NOMO-1 treated with DMSO at 0.1 percent for 48 hours (cell line): ENCODE results near the gene DGCR8.

Source experiments
- DNase-seq: peaks from one replicate; lab custom pipeline; 2025; ENCODE audit not compliant: unreplicated experiment; lab: John Stamatoyannopoulos, UW

The DGCR8 gene

DNA sequence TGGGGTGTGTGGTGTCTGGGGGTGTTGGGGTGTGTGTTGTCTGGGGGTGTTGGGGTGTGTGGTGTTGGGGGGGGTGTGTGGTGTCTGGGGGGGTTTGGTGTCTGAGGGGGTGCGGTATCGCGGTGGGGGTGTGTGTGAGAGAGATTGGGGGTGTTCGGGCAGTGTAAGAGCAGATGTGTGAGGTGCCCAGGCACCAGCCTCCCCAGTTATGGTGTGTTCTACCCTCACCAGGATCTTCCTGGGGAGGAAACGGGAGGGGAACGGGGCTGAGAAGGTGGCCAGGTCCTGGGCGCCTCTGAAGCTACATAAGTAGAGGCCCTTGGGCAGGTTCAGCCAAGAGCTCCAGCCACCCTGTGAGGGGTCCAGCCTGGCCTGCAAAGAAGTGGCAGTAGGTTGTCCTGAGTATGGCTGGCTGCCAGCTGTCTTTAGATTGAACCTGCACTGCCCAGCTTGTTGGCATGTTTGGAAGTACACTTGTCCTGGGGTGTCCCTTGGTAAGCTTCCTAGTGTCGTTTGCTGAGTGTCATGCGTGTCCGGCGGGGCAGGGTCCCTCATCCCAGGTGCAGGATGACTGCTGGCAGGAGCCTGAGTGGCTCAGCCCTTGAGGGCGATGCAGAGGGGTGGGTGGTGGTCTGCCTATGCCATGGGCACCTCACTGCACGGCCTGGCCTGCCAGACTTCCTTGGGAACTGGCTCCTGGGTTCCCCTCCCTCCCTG, 43.5 kb downstream of the DGCR8 start:
- DNase-seq, result no peak

GRCh38 chr22:20124083-20124787, 44.2 kb downstream of the DGCR8 start:
- no peak for DNase-seq

- no peak for DNase-seq
These were observed 45.4 kb downstream of the DGCR8 start for GRCh38 chr22:20125201-20126174.

- DNase-seq, result no peak
These were observed 46.4 kb downstream of the DGCR8 start for GRCh38 chr22:20126284-20127029.

- DNase-seq, result no peak
These were observed 47.4 kb downstream of the DGCR8 start for GRCh38 chr22:20127318-20127868.

DNA sequence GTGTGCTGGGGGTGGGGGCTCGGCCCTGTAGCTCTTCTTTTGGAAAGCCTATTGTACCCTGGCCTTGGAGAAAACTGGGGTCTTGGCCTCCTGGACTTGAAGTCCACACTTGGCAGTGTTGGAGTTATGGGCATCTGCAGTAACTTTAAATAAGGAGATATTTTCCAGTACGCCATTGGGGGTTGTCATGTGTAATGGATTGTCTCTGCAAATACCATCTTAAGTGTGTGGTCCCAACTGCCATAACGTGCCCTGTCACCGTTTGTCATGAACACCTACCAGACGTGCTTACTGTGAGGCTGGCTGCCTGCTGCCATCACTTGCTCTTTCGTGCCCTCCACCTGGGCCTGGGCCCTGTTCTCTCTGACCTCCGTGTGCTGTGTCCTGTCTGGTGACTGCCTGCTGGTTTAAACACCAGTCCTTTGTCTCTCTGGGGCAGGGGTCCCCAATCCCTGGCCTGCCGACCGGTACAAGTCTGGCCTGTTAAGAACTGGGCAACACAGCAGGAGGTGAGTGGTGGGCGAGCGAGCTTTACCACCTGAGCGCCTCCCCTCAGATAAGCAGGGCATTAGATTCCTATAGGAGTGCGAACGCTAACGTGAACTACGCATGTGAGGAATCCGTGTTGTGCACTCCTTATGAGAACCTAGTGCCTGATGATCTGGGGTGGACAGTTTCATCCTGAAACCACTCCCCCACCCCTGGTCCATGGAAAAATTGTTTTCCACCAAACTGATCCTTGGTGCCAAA, 48.0 kb downstream of the DGCR8 start:
- DNase-seq, result no peak

DNA sequence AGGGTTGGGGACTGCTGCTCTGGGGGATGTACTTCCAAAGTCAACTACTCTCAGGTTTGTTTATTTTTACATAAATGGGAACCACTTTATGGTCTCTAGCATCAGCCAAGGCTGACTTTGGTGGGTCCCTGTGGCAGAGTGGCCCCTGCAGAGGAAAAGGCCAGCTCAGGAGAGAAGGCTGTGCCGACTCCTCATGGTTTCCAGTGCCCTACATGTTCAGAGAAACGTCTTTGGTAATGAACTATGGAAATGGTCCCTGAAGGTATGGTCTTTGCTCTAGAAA, 48.5 kb downstream of the DGCR8 start:
- DNase-seq, result no peak

DNA sequence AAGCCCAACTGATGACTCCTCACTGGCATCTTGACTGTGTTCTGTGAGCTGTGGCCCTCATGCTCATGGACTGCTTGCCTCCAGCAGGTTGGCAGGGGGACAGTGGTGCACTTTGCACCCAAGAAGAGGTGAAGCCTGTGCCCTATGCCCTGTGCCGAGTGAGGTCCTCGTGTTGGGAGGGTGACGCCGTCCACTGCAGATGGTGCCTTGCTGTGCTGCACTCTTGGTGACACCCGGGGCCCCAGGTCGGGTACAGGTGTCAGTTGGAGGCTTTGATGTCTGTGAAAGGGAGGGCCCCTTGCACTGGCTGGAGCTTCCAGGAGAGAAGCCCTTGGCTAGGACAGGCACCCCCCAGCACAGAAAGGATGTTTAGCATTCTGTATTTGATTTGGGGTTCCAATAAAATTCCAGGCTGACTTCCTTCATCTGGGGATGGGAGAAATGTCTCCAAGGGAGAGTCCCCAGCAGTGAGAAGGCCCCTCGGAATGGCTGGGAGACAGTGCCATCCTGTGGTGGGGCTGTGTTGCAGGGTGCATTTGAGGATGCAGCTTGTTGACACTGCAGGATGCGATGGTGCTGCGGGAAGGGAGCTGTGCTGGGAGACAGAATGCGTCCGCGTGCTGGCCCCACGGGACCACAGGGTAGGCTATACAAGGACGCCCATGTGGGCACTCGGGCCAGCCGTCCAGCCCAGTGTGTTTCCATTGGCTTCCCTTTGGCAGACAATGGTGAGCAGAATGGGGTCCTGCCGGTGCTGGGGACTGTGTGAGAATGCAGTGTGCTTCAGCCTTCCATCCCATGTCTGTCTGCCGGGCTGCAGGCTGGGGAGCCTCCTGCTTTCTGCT, 49.1 kb downstream of the DGCR8 start:
- no peak for DNase-seq

DNA sequence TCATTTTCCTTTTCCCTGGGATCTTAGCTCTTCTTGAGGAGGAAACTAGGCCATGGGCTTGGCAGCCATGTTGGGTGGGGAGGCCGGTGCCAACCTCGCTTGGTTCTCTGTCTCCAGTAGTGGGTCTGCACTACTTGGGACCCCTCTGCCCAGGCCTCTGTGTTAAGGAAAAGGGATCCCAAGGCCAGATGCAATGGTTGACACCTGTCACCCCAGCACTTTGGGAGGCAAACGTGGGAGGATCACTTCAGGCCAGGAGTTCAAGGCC, 49.6 kb downstream of the DGCR8 start:
- no peak for DNase-seq

GRCh38 chr22:20130319-20130718, 50.3 kb downstream of the DGCR8 start:
- no peak for DNase-seq

DNA sequence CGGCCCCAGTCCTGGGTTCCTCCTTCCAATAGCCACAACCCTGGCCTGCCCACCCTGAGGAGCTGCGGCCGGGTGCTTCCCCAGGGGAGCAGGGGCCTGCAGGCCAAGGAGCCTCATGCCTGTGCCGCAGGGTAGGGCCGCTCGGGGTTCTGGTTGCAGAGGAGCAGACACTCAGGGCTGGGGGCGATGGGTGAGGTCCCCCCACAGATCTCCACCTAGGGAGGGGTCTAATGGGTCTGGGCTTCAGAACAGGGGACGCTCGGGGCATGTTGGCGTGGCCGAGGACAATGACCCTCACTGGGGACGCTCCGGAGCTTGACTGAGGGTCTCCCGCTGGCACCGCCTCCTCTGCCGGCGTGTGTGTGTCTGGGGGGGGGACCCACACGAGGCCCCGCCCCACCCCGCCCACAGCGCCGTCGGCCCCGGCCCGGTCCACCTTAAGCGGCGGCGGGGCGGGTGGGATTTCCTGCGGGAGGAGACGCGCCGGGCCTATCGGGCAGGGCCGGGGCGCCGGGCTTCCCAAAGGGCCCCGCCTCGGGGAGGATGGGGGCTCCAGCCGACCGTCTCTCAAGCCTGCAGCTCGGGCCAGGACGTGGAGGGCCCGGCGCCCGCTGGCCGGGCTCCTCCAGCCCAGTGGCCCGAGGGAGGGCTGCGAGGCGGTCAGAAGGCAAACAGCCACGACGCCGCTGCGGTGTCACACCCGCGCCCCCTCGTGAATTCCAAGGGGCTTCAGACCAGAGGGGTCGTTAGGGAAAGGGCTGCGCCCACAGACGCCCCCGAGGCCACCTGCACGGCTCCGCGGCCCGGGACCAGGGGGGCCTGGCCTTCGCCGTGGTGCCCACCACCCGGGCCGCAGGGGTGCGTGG, 50.9 kb downstream of the DGCR8 start:
- peak; percentile 32 for DNase-seq

DNA sequence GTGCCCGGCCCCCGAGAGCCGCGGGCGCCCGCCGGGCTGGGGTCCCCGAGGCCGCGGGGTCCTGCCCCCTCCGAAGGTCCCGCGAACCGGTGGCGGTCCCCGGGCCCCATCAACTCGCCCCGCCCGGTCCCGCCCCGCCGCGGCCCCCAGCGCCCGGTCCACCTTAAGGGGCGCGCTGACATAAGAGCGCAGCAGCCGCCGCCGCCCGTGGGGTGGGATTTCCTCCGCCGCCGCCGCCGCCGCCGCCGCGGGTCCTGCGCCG, 51.5 kb downstream of the DGCR8 start, which contains the start of gene ZDHHC8:
Gene ZDHHC8, plus strand, starts transcription at position 208 of the 262 bp plus-strand sequence. CDS start 144 bp downstream, outside the sequence.
- DNase-seq, result no peak

- no peak for DNase-seq
These were observed 52.0 kb downstream of the DGCR8 start for GRCh38 chr22:20131859-20132685.

GRCh38 chr22:20132686-20133246, 52.7 kb downstream of the DGCR8 start:
- no peak for DNase-seq

GRCh38 chr22:20133930-20134549, 54.0 kb downstream of the DGCR8 start:
- no peak for DNase-seq

- no peak for DNase-seq
These were observed 55.2 kb downstream of the DGCR8 start for GRCh38 chr22:20135265-20135664.
